GM21528 (cell line): Measurements from ENCODE around the gene FBXL16.
"Not testable (repeated sequence)": the region's sequence is repeated elsewhere in the genome, so short reads cannot be mapped to it uniquely, and the experiment has no call there.

Experiments
- ATAC-seq: cut with Tn5 transposase; IDR thresholded peaks from one replicate; pipeline ENCODE4 v1.9.1; 2021; ENCODE audit warnings: mild to moderate bottlenecking, moderate library complexity; ENCODE audit not compliant: unreplicated experiment, low FRiP score

The FBXL16 gene

GRCh38 chr16:705431-706188 is at the start of gene FBXL16:
FBXL16 (minus strand) TSS chr16:705801; CDS start chr16:697405, 8,396 bp downstream.
- ATAC-seq = no peak

DNA sequence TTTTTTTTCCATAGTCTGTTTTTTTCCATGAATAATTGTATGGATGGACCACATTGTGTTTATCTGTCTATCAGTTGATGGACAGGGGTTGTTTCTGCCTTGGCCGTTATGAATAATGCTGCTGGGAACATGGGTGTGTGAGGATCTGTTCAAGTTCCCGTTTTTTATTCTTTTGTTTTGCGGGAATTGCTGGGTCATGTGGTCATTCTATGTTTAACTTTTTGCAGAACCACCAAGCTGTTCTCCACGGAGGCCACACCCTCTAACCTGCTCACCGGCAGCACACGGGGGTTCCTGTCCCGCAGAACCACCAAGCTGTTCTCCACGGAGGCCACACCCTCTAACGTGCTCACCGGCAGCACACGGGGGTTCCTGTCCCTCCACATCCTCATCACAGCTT is 49.1 kb upstream of the FBXL16 start:
- no peak for ATAC-seq

- ATAC-seq = not testable (repeated sequence)
Observed at GRCh38 chr16:754121-754607, 48.6 kb upstream of the FBXL16 start.

DNA sequence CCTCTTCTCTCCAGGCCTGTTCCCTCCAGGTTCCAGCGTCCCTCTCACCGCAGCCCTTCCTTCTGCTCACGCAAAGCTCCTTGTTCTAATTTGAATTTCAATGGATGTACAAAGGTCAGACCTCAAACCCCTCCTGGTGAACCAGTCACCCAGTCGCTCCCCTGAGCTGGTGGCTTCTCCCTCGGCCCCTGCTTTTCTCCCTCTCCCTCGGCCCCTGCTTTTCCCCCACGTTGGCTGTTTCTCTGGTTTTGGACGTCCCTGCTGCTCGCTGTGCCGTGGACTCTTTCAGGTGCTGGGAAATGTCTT is 46.4 kb upstream of the FBXL16 start:
- no peak for ATAC-seq

DNA sequence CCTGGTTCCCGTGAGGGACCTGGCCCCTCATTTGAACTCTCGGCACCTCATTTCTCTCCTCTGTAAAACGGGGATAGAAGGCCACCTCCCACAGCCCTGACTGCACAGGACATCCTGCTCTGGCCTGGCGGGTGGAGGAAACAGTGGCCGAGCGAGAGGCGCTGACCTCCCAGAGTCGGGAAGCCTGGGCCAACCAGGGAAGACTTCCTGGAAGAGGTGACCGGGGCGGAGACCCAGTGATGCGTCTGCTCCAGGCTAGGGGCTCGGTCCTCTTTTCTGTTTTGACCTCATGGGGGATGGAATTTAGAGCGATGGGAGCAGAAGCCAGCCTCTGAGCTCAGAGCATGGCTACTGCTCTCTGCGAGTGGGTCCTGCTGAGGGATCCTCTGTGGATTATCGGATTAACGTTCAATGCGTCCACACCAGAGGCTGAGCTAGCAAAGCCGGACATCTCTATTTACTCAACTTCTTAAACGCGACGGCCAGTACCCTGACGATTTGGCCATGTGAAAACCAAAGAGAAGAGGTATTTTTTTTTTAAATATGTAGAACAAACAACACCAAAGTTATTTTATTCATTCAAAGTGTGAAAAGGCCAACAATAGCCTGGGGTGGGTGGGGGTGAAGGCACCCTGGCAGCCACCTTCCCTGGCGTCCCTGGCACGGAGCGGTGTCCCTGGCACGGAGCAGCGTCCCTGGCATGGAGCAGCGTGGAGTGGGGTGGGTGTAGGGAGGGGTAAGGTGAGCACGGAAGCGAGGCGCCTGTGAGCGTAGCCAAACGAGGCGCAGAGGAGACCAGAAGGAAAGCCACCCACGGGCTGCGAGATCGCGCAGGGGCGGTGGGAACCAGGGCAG is 45.8 kb upstream of the FBXL16 start:
- ATAC-seq = no peak

GRCh38 chr16:750485-750884 is 44.9 kb upstream of the FBXL16 start:
- ATAC-seq = no peak

GRCh38 chr16:749010-749409 is 43.4 kb upstream of the FBXL16 start:
- ATAC-seq = no peak

DNA sequence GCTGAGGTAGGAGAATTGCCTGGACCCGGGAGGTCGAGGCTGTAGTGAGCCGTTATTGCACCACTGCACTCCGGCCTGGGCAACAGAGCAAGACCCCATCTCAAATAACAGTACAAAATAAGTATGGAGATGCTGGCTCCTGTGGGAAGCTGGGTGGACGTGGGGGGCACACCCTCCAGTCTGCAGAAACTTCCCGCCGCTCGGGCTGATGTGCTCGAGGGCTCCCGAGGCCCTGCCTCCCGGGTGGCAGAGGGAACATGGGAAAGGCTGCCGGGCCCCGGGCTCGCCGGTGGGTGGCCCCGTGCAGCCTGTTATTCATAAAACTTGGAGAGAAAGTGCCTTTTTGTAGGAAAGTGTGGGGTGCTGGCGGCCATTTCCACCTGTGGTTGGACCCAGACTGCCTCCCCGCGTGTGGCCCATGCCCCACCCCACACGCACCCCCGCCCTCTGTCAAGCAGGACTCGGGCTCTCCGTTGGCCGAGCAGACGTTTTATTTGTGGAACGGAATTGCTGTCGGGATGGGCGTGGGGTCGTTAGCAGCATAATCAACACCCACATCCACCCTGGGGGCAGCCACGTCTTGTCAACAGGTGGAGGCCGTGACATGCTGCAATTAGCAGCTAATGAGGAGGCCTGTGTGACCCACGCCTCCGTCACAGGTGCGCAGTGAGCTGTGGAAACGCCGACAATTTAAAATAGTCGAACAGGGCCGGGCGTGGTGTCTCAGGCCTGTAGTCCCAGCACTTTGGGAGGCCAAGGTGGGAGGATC is 42.6 kb upstream of the FBXL16 start:
- no peak for ATAC-seq

- no peak for ATAC-seq
Observed at GRCh38 chr16:746637-747036, 41.0 kb upstream of the FBXL16 start.

GRCh38 chr16:745739-746138 is 40.1 kb upstream of the FBXL16 start:
- no peak for ATAC-seq

DNA sequence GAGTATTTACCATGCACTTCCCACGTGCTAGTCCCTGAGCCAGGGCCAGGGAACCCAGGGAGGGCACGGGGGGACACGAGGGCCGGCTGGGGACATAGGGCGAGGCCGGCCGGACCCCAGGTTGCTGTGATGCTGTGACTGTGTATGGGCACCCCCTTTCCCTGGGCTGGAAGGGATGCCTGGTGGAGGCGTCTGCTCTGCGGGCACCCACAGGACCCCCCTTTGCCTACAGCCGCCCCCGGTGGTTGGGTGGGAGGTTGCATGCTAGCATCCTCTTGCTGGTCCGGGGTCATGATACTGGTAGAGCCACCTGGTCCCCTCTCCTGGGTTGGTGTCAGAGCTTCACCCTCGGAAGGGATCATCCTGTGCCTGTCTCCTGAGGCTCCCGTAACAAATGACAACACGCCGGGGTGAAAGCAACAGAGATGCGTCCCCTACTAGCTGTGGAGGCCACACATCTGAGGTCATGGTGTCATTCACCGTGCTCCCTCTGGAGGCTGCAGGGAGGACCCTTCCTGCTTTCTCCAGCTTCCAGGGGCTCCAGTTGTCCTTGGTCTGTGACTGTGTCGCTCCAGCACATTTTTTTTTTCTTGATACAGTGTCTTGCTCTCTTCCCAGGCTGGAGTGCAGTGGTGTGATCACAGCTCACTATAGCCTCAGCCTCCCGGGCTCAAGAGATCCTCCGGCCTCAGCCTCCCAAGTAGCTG is 38.3 kb upstream of the FBXL16 start:
- no peak for ATAC-seq

GRCh38 chr16:742894-743293 is 37.3 kb upstream of the FBXL16 start:
- not testable (repeated sequence) for ATAC-seq

DNA sequence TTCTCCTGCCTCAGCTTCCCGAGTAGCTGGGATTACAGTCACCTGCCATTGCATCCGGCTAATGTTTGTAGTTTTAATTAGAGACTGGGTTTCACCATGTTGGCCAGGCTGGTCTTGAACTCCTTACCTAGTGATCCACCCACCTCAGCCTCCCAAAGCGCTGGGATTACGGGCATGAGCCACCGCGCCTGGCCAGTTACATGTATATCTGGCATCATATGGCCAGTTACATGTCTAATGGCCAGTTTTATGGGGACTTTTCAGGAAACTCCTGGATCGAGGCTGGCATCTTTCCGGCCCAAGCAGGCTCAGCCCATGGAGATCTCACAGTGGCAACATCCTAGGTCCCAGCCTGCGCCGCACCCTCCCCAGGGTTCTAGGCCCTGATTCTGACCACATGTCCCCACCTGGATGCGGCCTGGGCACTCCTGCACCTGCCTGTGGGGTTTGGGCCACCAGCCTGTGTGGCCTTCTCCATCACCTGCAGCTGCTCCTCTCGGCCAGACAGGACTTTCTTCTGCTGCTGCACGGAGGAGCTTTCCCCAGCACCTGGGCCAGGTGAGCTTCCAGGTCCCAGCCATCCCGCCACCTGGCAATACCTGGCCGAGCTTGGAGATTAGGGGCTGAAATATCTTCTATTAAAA is 36.5 kb upstream of the FBXL16 start:
- ATAC-seq = no peak

DNA sequence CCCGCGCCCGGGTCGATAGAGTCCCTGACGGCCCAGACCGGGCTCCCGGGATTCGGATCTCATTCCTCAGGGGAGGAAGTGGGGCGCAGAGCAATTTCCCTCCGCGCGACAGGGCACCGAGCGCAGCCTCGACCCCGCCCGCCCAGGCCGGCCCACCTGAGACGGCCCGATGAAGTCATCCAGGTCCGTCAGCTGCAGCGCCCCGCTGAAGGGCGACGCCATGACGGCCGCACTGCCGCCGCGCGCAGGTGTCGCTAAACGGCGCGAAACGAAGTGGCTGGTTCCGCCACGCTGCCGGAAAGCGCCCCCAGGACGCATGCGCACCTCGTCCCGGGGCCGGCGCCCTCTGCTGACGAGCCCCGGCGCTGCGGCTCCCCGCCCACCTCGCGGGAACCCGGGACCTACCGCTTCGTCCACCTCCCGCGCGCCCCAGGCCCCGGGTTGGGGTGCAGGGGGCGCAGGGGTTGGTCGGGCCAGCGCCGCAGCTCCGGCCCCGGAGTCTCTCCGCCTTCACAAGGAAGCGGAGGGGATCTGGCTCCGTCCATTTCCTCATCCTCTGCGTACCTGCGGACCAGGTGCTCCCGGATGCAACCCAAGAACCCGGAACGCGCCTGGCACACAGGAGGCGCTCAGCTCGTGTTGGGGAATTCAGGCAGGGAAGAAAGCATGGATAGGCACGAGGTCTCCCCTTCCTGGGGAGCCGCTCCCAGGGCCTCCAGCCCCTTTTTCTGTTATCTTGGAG is 35.3 kb upstream of the FBXL16 start, which contains the start of gene CIAO3:
TSS of gene CIAO3 (minus strand) at position 234 of the 742 bp plus-strand sequence. CDS start at position 222, 12 bp downstream.
- peak; percentile 61 for ATAC-seq

- peak; percentile 13 for ATAC-seq
Observed at GRCh38 chr16:740459-740763, 34.8 kb upstream of the FBXL16 start.

- ATAC-seq = no peak
Observed at GRCh38 chr16:739560-740458, 34.2 kb upstream of the FBXL16 start.

DNA sequence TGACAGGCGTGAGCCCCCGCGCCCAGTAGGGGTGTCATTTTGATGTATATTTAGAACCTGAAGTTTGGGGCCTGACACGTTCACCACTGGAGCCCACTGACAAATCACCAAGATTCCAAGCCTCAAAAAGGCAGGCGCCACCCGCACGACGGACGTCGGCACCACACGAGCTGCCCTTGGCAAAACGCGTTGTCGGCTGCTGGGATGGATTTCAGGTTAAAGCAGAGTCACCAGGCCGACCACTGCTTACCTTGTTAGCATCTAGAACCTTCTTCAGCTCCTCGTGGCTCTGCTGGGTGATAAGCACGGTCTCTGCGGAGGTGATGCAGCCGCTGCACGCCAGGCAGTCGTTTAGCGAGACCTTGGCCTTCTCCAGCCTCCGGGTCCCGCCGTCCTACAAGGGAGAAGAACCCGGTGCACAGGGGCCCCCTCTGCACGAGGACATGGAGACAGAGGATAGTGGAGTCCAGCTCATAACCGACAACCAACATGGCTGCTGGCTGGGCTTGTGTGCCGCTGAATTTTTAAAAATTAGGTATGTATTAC is 31.4 kb upstream of the FBXL16 start:
- ATAC-seq = no peak

- ATAC-seq = no peak
Observed at GRCh38 chr16:735982-736453, 30.4 kb upstream of the FBXL16 start.
